Astrocyte of the hippocampus (primary cell): Measurements from ENCODE around the gene TOP3A.
A peak's percentile ranks its signal among the peaks of the same experiment; 100 is the strongest.

ENCODE experiments used
- DNase-seq: peaks from one replicate; pipeline ENCODE4 v3.0.0; 2011; ENCODE audit warnings: low read depth, low spot score

The TOP3A gene

DNA sequence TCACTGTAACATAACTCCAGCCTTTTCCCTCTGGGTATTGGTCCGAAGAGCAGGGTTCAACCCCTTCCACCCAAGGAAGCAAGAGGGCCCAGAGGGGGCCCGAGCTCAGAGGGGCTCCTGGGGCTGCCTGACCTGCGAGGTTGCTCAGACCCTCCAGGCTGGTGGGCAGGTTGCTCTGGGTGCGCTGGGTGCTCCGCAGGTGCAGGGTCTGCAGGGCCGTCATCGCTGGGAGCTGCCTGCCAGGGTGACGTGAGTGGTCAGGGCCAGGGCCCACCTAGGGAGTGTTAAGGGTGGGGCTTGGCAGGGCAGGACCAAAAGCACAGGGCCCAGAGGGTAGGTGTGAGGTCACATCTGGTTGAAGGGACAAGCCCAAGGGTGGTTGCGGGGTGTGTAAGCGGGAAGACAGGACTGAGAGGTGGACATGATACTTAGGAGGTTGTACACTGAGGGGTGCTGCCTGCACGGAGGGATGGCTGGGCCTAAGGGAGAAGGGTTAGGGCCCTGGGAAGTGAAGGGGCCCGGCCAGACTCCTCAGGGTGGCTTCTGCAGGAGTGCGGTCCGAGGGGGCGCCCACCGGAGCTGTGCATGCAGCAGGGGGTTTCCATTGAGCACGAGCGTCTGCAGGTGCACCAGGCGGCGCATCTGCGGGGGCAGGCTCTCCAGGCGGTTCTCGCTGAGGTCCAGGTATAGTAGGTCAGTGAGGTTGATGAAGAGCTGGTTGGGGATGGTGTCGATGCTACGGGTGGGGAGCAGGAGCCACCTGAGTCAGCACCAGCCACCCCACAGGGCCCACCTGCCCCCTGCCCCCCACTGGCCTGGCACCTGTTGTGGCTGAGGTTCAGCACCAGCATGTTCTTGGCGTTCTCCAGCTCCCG, 60.6 kb downstream of the TOP3A start:
- DNase-seq: no peak

DNA sequence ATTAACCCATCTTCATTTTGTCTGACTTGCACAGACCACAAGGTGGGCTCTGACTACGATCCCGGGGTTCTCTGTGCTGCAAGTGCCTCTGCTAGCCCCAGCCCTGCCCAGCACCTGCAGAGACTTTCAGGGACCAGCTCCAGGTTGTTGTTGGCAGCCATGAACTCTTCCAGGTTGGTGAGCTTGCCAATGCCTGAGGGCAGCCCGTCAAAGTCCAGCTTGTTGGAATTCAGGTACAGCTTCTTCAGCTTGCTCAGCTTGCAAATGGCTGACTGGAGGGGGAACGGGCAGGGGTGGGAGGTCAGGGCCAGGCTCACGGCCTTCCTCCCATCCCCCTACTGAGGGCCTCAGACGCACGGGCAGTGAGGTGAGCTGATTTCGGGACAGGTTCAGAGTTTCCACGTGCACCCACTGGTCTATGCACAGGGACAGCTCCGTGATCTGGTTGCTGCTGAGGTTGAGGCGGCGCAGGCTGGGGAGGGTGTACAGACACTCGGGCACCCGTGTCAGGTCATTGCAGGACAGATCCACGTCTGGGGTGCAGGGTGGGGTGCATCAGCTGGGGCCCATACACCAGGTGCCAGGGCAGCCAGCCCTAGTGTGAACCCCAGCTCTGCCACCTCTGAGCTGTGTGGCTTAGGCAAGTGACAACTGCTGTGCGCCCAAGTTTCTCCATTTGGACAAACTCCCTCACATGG, 61.5 kb downstream of the TOP3A start:
- DNase-seq: no peak

- DNase-seq: no peak
Observed at GRCh38 chr17:18252160-18252559, 62.6 kb downstream of the TOP3A start.

- no peak for DNase-seq
Observed at GRCh38 chr17:18251204-18251603, 63.6 kb downstream of the TOP3A start.

DNA sequence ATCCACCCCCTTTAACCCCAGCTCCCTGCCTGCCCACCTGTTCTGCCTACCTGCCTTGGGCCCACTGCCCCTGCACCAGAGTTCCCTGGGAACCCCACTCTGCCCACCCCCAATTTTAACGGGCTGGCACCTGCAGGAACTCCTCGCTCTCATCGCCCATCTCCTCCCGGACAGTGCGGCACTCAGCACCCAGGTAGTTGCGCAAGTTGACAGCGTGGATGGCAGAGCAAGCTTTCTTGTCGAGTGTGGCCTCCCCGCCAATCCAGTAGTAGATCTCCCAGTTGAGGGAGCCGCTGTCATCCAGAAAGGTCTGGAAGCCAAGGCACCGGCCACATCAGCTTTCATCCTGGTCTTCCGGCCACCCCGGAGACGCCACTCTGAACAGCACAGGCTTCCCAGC, 64.1 kb downstream of the TOP3A start:
- no peak for DNase-seq

DNA sequence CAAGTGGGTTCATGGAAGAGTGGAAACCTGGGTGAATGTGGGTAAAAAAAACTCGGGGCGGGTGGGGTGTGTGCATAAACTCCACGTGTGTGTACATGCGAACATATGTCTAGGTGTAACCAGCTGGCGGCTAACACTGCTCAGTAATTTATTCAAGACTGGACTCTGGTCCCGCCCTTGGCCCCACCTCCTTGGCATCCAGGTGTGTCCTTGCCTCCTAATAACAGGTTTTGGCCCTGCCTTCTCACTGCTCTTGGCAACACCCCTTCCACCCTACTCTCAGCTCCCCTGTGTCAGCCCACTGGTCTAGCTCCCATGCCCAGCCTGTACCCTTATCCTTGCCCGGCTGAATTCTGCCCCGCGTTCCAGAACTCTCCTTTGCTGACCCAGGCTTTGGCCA, 64.5 kb downstream of the TOP3A start:
- DNase-seq: no peak

GRCh38 chr17:18248811-18249210, 66.0 kb downstream of the TOP3A start:
- DNase-seq: no peak

DNA sequence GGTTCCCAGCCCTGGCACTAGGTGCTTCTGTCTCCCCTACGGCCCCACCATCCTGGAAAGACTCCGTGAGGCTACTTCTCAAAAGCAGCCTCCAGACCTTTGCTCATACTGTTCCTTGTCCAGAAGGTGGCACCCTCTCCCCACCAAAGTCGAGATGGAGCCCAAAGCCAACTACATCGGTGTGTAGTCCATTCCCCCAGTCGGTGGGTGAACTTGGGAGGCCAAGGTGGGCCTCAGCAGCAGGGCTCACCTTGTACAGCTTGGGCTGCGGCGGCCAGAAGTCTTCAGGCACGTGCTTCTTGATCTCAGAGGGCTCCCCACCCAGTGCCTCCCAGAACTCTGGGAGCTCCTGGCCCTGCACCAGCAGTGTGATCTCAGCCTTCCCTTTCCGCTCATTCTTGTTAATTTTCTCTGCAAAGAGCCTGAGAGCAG, 66.5 kb downstream of the TOP3A start:
- peak; percentile 83 for DNase-seq

DNA sequence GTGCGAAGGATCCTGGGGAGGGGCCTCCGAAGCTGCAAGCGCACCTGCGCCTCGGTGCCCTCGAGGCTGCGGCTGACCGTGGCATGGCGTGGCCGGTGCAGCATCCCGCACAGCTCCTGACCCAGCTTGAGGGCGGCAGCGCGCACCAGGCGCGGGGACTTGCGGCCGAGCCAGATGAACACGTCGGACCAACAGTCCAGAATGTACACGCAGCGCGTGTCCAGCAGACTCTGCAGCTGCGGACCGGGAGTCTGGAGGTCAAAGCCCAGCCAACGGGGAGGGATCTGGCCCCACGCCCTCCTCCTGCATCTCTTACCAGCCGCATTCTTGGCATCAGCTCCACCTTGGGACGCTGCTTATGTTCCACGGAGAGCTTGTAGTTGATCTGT, 67.2 kb downstream of the TOP3A start:
- DNase-seq: peak; percentile 23

GRCh38 chr17:18246880-18247612, 67.7 kb downstream of the TOP3A start:
- DNase-seq: peak; percentile 66

DNA sequence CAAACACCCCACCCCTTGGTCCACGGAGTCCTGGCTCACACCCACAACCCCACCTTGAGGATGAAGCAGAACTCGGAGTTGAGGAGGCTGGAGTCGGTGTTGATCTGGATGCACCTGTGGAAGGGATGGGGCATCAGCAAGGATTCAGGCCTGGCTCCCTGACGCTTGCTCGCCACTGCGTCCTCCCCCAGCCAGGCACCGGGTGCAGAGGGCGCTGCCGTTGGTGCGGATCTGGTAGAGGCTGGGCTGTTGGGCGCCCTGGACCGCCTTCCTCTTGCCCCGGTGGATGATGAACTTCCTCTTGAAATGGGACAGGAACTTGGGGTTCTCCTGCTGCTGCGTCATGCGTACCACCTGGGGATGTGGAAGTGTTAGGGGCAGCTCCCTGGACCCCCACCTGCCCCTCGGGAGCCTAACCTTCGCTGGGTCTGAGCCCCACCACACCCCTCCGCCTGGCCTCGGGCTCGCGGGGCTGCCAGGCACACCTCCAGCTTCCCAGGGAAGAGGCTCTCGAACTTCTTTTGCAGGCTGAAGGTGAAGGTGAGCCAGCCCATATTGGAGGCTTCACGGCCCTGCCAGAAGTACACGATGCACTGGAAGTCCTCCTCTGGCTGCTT, 68.6 kb downstream of the TOP3A start:
- DNase-seq: no peak

DNA sequence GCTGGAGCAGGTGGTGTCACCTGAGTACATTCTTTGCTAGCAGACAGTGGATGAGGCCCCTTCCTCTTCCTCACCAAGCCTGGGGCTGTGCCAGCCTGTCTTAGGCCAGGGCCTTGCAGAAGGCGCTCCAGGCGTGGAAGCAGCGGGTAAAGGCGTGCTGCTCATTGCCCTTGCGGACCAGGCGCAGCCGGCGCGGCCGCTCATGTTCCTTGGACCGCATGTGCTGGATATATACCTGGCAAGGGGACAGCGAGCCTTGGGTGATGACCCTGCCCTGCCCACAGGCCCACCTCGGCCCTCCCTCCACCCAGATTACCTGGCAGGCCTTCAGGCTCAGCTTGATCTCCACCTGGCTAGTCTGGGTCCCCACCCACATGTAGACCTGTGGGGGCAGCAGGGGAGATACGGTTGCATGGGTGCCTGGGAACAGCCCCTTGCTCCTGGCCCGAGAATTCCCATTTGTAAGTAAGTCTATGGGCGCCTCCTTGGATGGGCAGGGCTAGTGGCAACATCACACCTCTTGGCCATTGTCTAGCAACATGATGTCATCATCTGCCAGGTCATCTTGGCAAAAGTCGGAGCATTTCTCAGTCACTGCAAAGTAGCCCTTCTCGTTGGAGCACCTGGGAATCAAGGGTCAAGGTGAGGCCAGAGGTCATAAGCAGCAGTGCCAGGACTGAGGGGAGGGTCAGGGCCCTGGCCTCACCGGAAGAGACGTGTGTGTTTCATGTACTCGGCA, 69.6 kb downstream of the TOP3A start:
- no peak for DNase-seq

- no peak for DNase-seq
Observed at GRCh38 chr17:18241229-18241871, 73.4 kb downstream of the TOP3A start.

- no peak for DNase-seq
Observed at GRCh38 chr17:18240449-18240848, 74.3 kb downstream of the TOP3A start.

GRCh38 chr17:18238299-18238698, 76.5 kb downstream of the TOP3A start:
- DNase-seq: no peak

GRCh38 chr17:18237461-18237860, 77.3 kb downstream of the TOP3A start:
- DNase-seq: no peak

GRCh38 chr17:18236494-18236893, 78.3 kb downstream of the TOP3A start:
- no peak for DNase-seq

- DNase-seq: peak; percentile 90
Observed at GRCh38 chr17:18235743-18236256, 79.0 kb downstream of the TOP3A start.

- no peak for DNase-seq
Observed at GRCh38 chr17:18234853-18235380, 79.9 kb downstream of the TOP3A start.
